Suprapubic skin (tissue), 4 donors: Measurements from ENCODE around the gene ERF.

ENCODE experiments used
- EP300 ChIP-seq: sonication (generic); formaldehyde crosslinking; IDR thresholded peaks from one replicate; pipeline ENCODE4 v1.6.1; 2017; ENCODE audit warnings: antibody characterized with exemption
- POLR2A ChIP-seq, 2 donors: fragments of 450-650 bp; IDR thresholded peaks; one replicate each; pipeline ENCODE4 v1.6.1; 2017; ENCODE audit warnings: antibody characterized with exemption in 2 of 2, mild to moderate bottlenecking in 2 of 2, moderate library complexity in 2 of 2
- POLR2AphosphoS5 ChIP-seq, 3 donors: sonication (generic); formaldehyde crosslinking; IDR thresholded peaks; one replicate each; pipeline ENCODE4 v1.6.1; 2017; ENCODE audit warnings: antibody characterized with exemption in 3 of 3
- TF ChIP-seq, protein P1 (sequence below), 2 donors: fragments of 200-600 bp in 1 of 2; fragments of 450-650 bp in 1 of 2; sonication (generic) in 1 of 2; IDR thresholded peaks; one replicate each; pipeline ENCODE4 v1.5.1; 2016 to 2019; ENCODE audit warnings: antibody characterized with exemption in 2 of 2, mild to moderate bottlenecking in 1 of 2, moderate library complexity in 1 of 2

DNA sequence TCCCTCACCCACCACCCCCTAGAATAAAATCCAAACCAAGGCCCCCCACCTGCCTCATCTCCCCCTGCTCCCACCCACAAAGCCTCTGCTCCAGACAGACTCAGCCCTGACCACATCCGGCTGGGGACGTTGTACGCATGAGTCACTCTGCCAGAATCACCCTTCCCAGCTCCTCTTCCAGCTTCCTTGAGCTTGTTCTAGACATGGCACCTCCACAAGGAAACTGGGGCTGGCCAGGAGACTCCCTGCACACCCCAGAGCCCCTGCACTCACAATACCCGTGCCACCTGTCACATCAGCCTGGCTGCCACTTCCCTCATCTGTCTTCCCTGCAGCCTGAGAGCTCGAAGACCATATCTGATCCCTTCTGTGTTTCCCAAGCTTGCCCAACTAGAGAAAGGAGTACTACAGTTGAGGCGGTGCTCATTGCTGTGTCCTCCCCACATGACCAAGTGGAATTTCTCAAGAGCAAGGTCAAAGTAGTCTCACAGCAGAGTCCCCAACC is 47.1 kb downstream of the ERF start:
- TF ChIP-seq POLR2AphosphoS5 (IDR thresholded peaks at IDR 0.05): no peak
- TF ChIP-seq, protein P1, sequence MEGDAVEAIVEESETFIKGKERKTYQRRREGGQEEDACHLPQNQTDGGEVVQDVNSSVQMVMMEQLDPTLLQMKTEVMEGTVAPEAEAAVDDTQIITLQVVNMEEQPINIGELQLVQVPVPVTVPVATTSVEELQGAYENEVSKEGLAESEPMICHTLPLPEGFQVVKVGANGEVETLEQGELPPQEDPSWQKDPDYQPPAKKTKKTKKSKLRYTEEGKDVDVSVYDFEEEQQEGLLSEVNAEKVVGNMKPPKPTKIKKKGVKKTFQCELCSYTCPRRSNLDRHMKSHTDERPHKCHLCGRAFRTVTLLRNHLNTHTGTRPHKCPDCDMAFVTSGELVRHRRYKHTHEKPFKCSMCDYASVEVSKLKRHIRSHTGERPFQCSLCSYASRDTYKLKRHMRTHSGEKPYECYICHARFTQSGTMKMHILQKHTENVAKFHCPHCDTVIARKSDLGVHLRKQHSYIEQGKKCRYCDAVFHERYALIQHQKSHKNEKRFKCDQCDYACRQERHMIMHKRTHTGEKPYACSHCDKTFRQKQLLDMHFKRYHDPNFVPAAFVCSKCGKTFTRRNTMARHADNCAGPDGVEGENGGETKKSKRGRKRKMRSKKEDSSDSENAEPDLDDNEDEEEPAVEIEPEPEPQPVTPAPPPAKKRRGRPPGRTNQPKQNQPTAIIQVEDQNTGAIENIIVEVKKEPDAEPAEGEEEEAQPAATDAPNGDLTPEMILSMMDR (IDR thresholded peaks at IDR 0.05): no peak
- TF ChIP-seq POLR2A (IDR thresholded peaks at IDR 0.05): no peak
- no peak for TF ChIP-seq EP300
